NK-92 (cell line): Measurements from ENCODE around the gene CXCL5.
"Not testable (repeated sequence)": the region's sequence is repeated elsewhere in the genome, so short reads cannot be mapped to it uniquely, and the experiment has no call there.

Experiments used
- DNase-seq: peaks from one replicate; lab custom pipeline; 2025; ENCODE audit not compliant: unreplicated experiment; lab: John Stamatoyannopoulos, UW

The CXCL5 gene

DNA sequence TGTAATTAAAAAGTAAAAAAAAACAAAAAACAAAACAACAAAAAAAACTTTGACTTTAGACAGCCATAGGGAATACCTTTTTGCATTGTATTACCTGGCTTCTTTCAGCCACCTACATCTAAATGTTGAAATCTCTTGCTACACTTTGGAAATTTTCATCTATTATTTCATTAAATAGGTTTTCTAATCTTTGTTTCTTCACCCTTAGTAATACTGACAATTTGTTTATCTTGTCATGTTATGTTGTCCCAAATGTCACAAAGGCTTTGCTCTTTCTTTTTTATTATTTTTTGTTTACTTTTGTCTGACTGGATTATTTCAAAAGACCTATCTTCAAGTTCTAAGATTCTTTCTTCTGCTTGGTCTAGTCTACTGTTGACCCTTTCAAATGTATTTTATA lies 24.1 kb downstream of the CXCL5 start:
- no peak for DNase-seq

DNA sequence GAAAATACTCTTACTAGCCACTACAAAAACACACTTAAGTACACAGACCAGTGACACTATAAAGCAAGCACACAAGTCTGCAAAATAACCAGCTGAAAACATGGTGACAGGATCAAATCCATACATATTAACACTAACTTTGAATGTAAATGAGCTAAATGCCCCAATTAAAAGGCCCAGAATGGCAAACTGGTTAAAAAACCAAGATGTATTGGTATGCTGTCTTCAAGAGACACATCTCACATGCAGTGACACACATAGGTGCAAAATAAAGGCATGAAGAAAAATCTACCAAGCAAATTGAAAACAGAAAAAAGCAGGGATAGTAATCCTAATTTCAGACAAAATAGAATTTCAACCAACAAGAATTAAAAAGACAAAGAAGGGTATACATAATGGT lies 27.5 kb downstream of the CXCL5 start:
- DNase-seq = no peak

DNA sequence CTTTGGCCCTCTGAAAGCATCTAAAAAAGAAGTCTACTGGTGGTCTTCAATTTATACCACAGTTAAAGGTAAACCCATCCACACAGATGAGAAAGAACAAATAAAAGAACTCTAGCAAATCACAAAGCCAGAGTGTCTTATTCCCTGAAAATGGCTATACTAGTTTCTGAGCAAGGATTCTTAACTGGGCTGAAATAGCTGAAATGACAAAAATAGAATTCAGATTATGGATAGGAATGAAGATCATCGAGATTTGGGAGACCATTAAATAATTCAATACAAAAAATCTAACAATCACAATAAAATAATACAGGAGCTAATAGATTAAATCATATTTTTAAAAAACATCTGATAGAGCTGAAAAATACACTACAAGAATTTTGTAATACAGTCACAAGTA lies 28.5 kb downstream of the CXCL5 start:
- no peak for DNase-seq

DNA sequence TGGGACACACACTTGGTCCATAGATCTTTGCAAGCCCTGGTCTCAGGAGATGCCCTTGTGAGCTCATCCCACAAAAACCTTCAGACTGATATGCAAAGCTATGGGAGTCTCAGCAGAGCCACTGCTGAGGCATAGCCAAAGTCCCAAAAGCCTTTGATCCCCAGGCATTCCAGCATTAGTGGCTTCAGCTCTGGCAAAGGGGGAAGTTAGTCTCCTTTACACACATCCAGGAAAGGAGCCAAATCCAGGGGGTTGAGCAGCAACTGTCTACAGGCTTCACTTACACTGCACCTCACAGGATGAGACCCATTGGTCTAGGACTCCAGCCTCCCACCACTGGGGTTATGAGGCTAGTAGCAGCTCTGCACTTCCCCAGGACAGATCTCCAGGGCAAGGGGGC lies 30.6 kb downstream of the CXCL5 start:
- DNase-seq = no peak

DNA sequence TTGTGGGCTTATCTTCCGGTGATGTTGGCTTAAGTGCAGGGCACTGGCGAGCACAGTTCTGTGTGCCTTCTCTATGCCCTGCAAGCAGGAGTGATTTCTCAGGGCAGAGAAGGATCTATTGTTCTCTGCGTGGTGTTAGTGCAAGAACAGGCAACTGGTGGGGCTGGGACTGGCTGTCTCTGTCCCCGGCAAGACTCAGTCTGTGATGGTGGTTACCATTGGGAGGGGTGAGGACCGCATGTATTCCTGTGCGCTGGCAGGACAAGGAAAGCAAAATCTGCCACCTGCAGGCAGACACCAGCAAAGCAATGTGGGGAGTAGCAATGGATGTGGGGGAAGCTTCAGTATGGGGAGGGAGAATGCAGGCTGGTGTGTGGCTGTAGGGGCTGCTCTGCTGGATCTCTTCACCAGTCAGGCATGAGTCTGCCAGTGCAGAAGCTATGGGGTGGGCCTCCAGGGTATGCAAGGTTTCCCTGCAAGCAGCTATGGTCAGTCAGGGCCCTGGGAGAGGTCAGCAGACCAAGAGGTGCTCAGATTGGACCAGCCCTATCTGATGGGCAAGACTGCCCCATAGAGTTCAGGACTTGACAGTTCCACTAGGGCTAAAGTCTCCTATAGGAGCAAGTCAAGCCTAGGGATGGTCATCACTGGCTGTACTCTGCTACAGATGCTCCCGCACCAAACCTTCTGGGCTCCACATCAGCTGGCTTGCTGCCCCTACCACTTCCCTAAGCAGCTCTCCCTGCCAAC lies 33.4 kb downstream of the CXCL5 start:
- DNase-seq = no peak

DNA sequence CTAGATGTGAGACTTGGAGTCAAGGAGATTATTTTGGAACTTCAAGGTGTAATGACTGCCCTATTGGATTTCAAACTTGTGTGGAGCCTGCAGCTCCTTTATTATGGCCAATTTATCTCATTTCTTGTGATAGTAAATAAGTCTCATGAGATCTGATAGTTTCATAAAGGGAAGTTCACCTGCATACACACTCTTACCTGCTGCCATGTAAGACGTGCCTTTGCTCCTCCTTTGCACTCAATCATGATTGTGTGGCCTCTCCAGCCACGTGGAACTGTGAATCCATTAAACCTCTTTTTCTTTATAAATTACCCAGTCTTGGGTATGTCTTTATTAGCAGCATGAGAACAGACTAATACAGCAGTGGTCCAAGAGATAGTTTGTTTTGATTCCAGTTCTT lies 35.8 kb downstream of the CXCL5 start:
- no peak for DNase-seq

DNA sequence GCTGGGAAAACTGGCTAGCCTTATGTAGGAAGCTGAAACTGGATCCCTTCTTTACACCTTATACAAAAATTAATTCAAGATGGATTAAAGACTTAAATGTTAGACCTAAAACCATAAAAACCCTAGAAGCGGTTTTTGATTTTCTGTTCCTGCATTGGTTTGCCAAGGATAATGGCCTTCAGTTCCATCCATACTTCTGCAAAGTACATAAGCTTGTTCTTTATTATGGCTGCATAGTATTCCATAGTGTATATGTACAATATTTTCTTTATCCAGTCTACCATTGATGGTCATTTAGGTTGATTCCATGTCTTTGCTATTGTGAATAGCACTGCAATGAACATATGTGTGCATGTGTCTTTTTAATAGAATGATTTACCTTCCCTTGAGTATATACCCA lies 39.4 kb downstream of the CXCL5 start:
- not testable (repeated sequence) for DNase-seq

DNA sequence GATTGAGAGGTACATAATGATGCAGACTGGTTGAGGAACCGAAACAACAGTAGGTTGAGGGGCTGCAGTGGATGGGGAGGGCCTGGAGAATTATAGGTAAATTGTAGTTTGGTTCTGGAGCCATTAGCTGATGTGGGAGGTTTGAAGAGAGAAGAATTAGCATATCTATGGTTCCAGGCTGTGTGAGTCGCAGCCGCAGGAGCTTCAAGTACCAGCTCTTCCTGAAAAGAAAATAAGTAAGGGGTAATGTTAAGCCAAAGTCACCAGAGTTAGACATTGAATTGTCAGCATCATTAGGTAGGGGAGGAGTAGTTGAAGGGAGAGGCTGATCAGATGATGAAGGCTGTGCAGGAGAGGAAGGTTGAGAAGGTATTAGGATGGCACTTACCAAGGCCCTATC lies 46.1 kb downstream of the CXCL5 start:
- no peak for DNase-seq

DNA sequence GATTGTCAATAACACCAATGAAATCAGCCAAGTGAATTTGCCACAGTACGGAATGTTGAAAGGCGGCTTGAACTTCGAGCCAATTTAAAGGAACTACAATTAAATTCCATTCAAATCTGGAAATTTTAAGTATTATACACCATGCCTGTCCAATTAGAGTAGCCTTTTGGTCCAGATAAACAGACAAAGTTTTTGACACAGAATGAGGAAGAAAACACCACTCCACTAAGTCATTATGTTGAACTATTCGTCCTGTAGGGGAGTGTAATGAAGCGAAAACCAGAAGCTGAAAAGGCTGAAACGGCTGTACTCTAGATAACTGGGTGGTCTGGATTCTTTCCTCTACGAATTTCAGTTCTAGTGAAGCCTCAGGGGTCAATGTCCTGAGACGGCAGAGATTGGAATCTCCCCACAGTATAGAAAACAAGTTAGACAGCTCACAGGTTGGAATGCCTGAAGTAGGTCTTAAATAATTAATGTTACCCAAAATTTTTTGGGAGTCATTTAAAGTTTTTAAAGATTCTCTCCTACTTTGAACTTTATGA lies 48.0 kb downstream of the CXCL5 start:
- not testable (repeated sequence) for DNase-seq

DNA sequence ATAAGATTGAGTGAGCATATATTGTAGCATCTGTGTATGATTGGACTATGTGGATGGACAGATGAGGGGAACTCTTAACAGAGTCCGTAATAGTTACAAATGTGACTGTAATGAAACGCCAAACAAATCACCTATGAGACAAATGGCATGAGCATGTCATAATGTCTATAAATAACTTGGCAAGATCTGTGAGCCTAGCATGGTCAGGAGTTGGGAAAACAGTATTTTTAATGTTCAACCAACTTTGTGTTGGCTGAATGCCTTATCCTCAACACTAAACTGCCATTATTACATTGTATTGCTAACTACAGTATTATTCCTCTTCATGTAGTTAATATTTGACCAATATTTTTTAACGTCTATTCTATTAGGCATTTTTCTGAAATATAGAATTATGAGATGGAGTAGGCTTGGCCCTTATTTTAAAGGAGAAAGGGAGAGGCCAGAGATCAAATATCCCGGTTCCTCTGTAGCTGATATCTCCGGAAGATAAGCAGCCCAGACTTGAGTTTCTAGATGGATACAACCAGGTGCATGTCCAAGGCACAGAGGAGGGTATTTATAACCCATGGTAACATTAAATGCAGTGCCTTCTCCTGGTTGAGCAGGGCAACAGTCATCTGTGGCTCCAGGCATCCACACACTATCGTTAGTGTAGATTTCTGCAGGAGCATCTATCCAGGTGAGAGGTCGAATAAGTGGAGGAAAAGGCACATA lies 49.3 kb downstream of the CXCL5 start:
- DNase-seq = no peak

DNA sequence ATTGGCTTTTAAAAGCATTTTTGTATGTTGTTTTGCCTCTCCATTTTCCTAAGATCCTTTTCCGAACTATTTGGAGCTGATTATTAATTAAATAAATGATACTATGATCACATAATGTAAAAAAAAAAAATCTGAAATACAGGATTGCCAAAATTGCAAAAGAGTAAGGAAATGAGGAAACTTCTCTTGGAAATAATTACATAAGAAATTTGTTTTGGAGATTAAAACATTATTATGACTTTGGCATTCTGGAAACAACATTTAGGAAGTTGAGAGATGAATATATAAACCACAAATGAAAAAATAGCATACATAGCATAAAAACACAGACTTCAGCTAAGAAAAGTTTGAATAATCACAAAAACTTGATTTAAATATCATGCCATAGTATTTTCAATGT lies 50.2 kb downstream of the CXCL5 start:
- no peak for DNase-seq

DNA sequence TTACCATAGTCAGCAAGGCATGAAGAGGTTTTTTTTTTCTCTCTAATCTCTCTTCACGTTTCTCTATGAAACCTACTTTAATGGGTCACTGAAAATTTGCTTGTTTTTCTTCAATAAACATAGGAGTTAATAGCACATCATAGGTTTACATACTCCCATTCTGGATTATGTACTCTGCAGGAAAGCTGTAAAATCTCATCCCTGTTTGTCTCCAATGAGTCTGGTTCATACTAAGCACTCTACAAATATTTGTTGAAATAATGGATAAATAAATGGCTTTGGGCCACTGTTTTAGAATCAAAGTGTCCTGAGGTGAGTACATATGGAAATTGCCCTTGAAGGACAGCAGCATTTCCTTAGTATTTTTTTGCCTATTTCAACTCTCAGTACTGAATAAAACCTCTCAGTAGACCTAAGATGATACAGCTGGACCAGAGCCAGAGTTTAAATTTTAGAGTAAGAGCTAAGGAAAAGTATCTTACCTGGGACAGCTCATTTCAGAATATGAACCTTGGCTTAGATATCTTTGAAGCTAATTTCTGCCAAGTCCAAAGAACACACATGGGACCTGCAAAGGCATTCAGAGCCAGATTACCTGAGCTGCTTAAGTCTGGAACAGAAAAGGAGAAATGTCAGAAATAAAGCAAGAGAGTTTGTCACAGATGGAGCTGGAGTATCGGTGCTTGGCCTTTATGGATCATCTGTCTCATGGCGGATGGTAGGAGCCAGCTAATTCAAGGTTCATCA lies 51.1 kb downstream of the CXCL5 start:
- no peak for DNase-seq

DNA sequence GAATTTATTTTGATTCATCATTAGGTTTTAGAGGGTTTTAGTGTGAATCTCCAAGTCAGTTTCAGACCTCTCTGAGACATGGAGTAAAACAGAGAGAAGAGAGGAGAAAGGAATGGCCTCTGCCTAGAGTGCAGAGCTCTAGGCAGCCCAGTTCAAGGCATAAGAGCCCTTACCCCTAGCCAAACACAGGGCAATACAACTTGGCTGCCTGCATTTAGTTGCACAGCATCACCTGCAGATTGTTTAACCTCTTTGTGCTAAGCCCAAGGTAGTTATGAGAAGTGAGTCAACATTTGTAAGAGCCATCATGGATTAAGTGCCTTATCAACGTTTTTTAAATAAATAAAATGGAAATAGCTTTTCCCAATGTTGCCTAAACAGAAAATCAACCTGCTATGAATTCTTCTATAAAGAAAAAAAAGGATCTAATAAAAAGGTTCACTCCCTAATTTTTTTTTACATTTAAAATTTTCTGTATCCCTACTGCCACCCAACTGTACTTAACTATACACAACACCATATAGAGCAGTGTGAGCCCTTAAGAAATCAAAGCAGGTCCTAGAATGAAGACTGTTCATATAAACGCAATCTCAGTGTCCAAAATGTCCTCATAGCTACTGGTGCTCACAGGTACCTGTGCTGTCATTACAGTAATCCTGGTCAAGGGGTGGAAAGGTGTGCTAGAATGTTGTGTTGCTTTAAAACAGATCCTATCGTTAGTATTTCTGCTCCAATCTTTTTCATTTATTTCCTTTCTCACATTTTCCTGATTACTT lies 52.6 kb downstream of the CXCL5 start:
- DNase-seq = no peak
